Stimulated activated CD8-positive, alpha-beta memory T cell treated with anti-CD3 and anti-CD28 coated beads, Interleukin-15, amount 100 ng/mL, for 4 hours (primary cell): Measurements from ENCODE around the gene GPRC5C.

ENCODE experiments used
- DNase-seq, 2 donors: peaks; one replicate each; pipeline ENCODE4 v3.0.0-alpha.2; 2020; ENCODE audit warnings: low read depth in 2 of 2

GPRC5C gene

GRCh38 chr17:74452841-74453661 lies 21.2 kb downstream of the GPRC5C start:
- no peak for DNase-seq

GRCh38 chr17:74453665-74454196 lies 21.8 kb downstream of the GPRC5C start:
- DNase-seq: peak in 1 of 2 donors; percentile 43

GRCh38 chr17:74454197-74455024 lies 22.5 kb downstream of the GPRC5C start:
- no peak for DNase-seq

GRCh38 chr17:74455025-74455545 lies 23.2 kb downstream of the GPRC5C start:
- DNase-seq: no peak

GRCh38 chr17:74455821-74456220 lies 23.9 kb downstream of the GPRC5C start:
- DNase-seq: no peak

GRCh38 chr17:74457146-74457819 lies 25.4 kb downstream of the GPRC5C start:
- peak; percentile 49 to 55 for DNase-seq

GRCh38 chr17:74457820-74458166 lies 25.9 kb downstream of the GPRC5C start:
- DNase-seq: no peak

- DNase-seq: no peak
Measured at GRCh38 chr17:74458835-74459234, 26.9 kb downstream of the GPRC5C start.

GRCh38 chr17:74459622-74460021 lies 27.7 kb downstream of the GPRC5C start:
- no peak for DNase-seq

GRCh38 chr17:74460241-74460640 lies 28.4 kb downstream of the GPRC5C start:
- no peak for DNase-seq

- DNase-seq: no peak
Measured at GRCh38 chr17:74460996-74461395, 29.1 kb downstream of the GPRC5C start.

- DNase-seq: no peak
Measured at GRCh38 chr17:74461611-74462010, 29.7 kb downstream of the GPRC5C start.

GRCh38 chr17:74464730-74465377 lies 33.0 kb downstream of the GPRC5C start:
- DNase-seq: no peak

- DNase-seq: no peak
Measured at GRCh38 chr17:74465378-74466110, 33.7 kb downstream of the GPRC5C start.

- DNase-seq: no peak
Measured at GRCh38 chr17:74466111-74466827, 34.4 kb downstream of the GPRC5C start, which contains the start of gene CD300A. CD300A (plus strand) TSS chr17:74466634; CDS start chr17:74466704, 70 bp downstream.

- no peak for DNase-seq
Measured at GRCh38 chr17:74466828-74467184, 34.9 kb downstream of the GPRC5C start.

- DNase-seq: no peak
Measured at GRCh38 chr17:74467221-74467951, 35.5 kb downstream of the GPRC5C start.

GRCh38 chr17:74471341-74471740 lies 39.5 kb downstream of the GPRC5C start:
- no peak for DNase-seq

GRCh38 chr17:74472890-74473289 lies 41.0 kb downstream of the GPRC5C start:
- no peak for DNase-seq
